ENCODE results near the gene PTTG1.

Gene PTTG1

GRCh38 chr5:160452036-160452435 is 30.4 kb downstream of the PTTG1 start:
- H3K4me1 Mint-ChIP-seq: peaks cover 6% of the 10 kb centered on the region
- H3K9me3 Mint-ChIP-seq: peaks cover 2% of the 10 kb centered on the region
- no peak for DNase-seq
- no peak overlapping the region for H3K27ac Mint-ChIP-seq
- H3K27me3 Mint-ChIP-seq: peaks cover 4% of the 10 kb centered on the region
- no peaks in the 10 kb centered on the region for H3K36me3 Mint-ChIP-seq
- H3K4me3 Mint-ChIP-seq: no peak overlapping the region
- CTCF ChIA-PET: interaction anchor here (0.6 to 1.0 kb wide), 2 partner anchors 13 to 14 kb away, joined by 3 read pairs; no protein-coding TSS in a partner anchor

- DNase-seq: no peak
- Mint-ChIP-seq H3K27me3 (peaks cover 4% of the 10 kb centered on the region), H3K4me1 (peaks cover 6% of the 10 kb centered on the region), H3K36me3 (no peaks in the 10 kb centered on the region), H3K27ac (no peak overlapping the region), H3K9me3 (peaks cover 2% of the 10 kb centered on the region), H3K4me3 (no peak overlapping the region)
- CTCF ChIA-PET: interaction anchor here (0.6 to 1.8 kb wide), 3 partner anchors 14 to 15 kb away, joined by 3 to 8 read pairs (median 3); no protein-coding TSS in a partner anchor
Measured at GRCh38 chr5:160452795-160453194, 31.1 kb downstream of the PTTG1 start.

GRCh38 chr5:160453751-160454150 is 32.1 kb downstream of the PTTG1 start:
- Mint-ChIP-seq H3K4me1 (peaks cover 6% of the 10 kb centered on the region), H3K9me3 (peaks cover 2% of the 10 kb centered on the region), H3K36me3 (no peaks in the 10 kb centered on the region), H3K27ac (no peak overlapping the region), H3K27me3 (peaks cover 4% of the 10 kb centered on the region), H3K4me3 (no peak overlapping the region)
- CTCF ChIA-PET: interaction anchor here (0.6 to 1.8 kb wide), 2 partner anchors 15 to 61 kb away, joined by 3 to 8 read pairs; no protein-coding TSS in a partner anchor
- DNase-seq: no peak

- peaks cover 4% of the 10 kb centered on the region for H3K27me3 Mint-ChIP-seq
- H3K36me3 Mint-ChIP-seq: no peaks in the 10 kb centered on the region
- no peak overlapping the region for H3K4me3 Mint-ChIP-seq
- H3K4me1 Mint-ChIP-seq: peaks cover 6% of the 10 kb centered on the region
- CTCF ChIA-PET: no interaction called here
- DNase-seq: no peak
- H3K9me3 Mint-ChIP-seq: no peaks in the 10 kb centered on the region
- H3K27ac Mint-ChIP-seq: no peak overlapping the region
Measured at GRCh38 chr5:160455600-160455999, 33.9 kb downstream of the PTTG1 start.

- Mint-ChIP-seq H3K27ac (no peak overlapping the region), H3K27me3 (peaks cover 4% of the 10 kb centered on the region), H3K9me3 (no peaks in the 10 kb centered on the region), H3K4me1 (peaks cover 6% of the 10 kb centered on the region), H3K36me3 (no peaks in the 10 kb centered on the region), H3K4me3 (no peak overlapping the region)
- CTCF ChIA-PET: interaction anchor here (5.1 kb wide), 1 partner anchor 16 kb away, joined by 63 read pairs; no protein-coding TSS in a partner anchor
- DNase-seq: no peak
Measured at GRCh38 chr5:160456480-160457177, 35.0 kb downstream of the PTTG1 start.

GRCh38 chr5:160457252-160457651 is 35.6 kb downstream of the PTTG1 start:
- CTCF ChIA-PET: interaction anchor here (5.1 kb wide), 1 partner anchor 17 kb away, joined by 63 read pairs; no protein-coding TSS in a partner anchor
- Mint-ChIP-seq H3K9me3 (no peaks in the 10 kb centered on the region), H3K27ac (no peak overlapping the region), H3K4me3 (no peak overlapping the region), H3K27me3 (peaks cover 4% of the 10 kb centered on the region), H3K4me1 (peaks cover 6% of the 10 kb centered on the region), H3K36me3 (no peaks in the 10 kb centered on the region)
- no peak for DNase-seq

- Mint-ChIP-seq H3K36me3 (no peaks in the 10 kb centered on the region), H3K27me3 (no peaks in the 10 kb centered on the region), H3K27ac (no peak overlapping the region), H3K4me1 (peaks cover 10% of the 10 kb centered on the region), H3K4me3 (no peak overlapping the region), H3K9me3 (no peaks in the 10 kb centered on the region)
- DNase-seq: no peak
- CTCF ChIA-PET: interaction anchor here (1.2 to 5.1 kb wide), 3 partner anchors 9 to 49 kb away, joined by 4 to 63 read pairs (median 6); no protein-coding TSS in a partner anchor
Measured at GRCh38 chr5:160458806-160459800, 37.4 kb downstream of the PTTG1 start.

- CTCF ChIA-PET: interaction anchor here (1.7 to 5.1 kb wide), 2 partner anchors 20 to 47 kb away, joined by 4 to 63 read pairs; no protein-coding TSS in a partner anchor
- peaks cover 19% of the 10 kb centered on the region for H3K4me1 Mint-ChIP-seq
- no peaks in the 10 kb centered on the region for H3K9me3 Mint-ChIP-seq
- H3K4me3 Mint-ChIP-seq: no peak overlapping the region
- no peaks in the 10 kb centered on the region for H3K27me3 Mint-ChIP-seq
- no peak overlapping the region for H3K27ac Mint-ChIP-seq
- no peaks in the 10 kb centered on the region for H3K36me3 Mint-ChIP-seq
- DNase-seq: no peak
Measured at GRCh38 chr5:160460377-160461049, 38.9 kb downstream of the PTTG1 start.

- no peak overlapping the region for H3K27ac Mint-ChIP-seq
- no peaks in the 10 kb centered on the region for H3K9me3 Mint-ChIP-seq
- peaks cover under 1% of the 10 kb centered on the region for H3K27me3 Mint-ChIP-seq
- no peaks in the 10 kb centered on the region for H3K36me3 Mint-ChIP-seq
- no peak for DNase-seq
- H3K4me1 Mint-ChIP-seq: peaks cover 21% of the 10 kb centered on the region
- CTCF ChIA-PET: interaction anchor here (5.1 kb wide), 1 partner anchor 21 kb away, joined by 63 read pairs; no protein-coding TSS in a partner anchor
- H3K4me3 Mint-ChIP-seq: no peak overlapping the region
Measured at GRCh38 chr5:160461378-160461777, 39.7 kb downstream of the PTTG1 start.

GRCh38 chr5:160462167-160462566 is 40.5 kb downstream of the PTTG1 start:
- no peaks in the 10 kb centered on the region for H3K36me3 Mint-ChIP-seq
- H3K4me3 Mint-ChIP-seq: no peak overlapping the region
- H3K27ac Mint-ChIP-seq: no peak overlapping the region
- CTCF ChIA-PET: no interaction called here
- peaks cover 3% of the 10 kb centered on the region for H3K27me3 Mint-ChIP-seq
- DNase-seq: no peak
- H3K9me3 Mint-ChIP-seq: no peaks in the 10 kb centered on the region
- H3K4me1 Mint-ChIP-seq: peaks cover 29% of the 10 kb centered on the region

- Mint-ChIP-seq H3K4me3 (no peak overlapping the region), H3K9me3 (no peaks in the 10 kb centered on the region), H3K4me1 (peaks cover 39% of the 10 kb centered on the region), H3K27me3 (peaks cover 3% of the 10 kb centered on the region), H3K27ac (no peak overlapping the region), H3K36me3 (peaks cover 2% of the 10 kb centered on the region)
- no peak for DNase-seq
- CTCF ChIA-PET: interaction anchor here (7.4 kb wide), 1 partner anchor 23 kb away, joined by 117 read pairs; no protein-coding TSS in a partner anchor
Measured at GRCh38 chr5:160463227-160463626, 41.6 kb downstream of the PTTG1 start.

- peaks cover 45% of the 10 kb centered on the region for H3K4me1 Mint-ChIP-seq
Measured at GRCh38 chr5:160463740-160464465, 42.2 kb downstream of the PTTG1 start.

GRCh38 chr5:160464466-160464797 is 42.8 kb downstream of the PTTG1 start:
- Mint-ChIP-seq H3K4me1 (peaks cover 50% of the 10 kb centered on the region), H3K27ac (no peak overlapping the region), H3K4me3 (no peak overlapping the region), H3K9me3 (no peaks in the 10 kb centered on the region), H3K36me3 (peaks cover 3% of the 10 kb centered on the region), H3K27me3 (peaks cover 3% of the 10 kb centered on the region)
- CTCF ChIA-PET: interaction anchor here (7.4 kb wide), 1 partner anchor 25 kb away, joined by 117 read pairs; no protein-coding TSS in a partner anchor
- DNase-seq: no peak

More at GRCh38 chr5:160463740-160464465, 42.2 kb downstream of the PTTG1 start:
- H3K36me3 Mint-ChIP-seq: peaks cover 2% of the 10 kb centered on the region
- H3K9me3 Mint-ChIP-seq: no peaks in the 10 kb centered on the region
- peaks cover 3% of the 10 kb centered on the region for H3K27me3 Mint-ChIP-seq
- no peak overlapping the region for H3K4me3 Mint-ChIP-seq
- CTCF ChIA-PET: interaction anchor here (7.4 kb wide), 1 partner anchor 24 kb away, joined by 117 read pairs; no protein-coding TSS in a partner anchor
- no peak for DNase-seq
- H3K27ac Mint-ChIP-seq: no peak overlapping the region

All from activated naive CD4-positive, alpha-beta T cell treated with anti-CD3 and anti-CD28 coated beads, Interleukin-2, amount 10 ng/mL, durations not matched to agents 7 days and 5 days (primary cell).